Breast epithelium (tissue), 3 donors: Measurements from ENCODE around the gene PRSS33.

ENCODE experiments used
- POLR2A ChIP-seq: fragments of 450-650 bp; IDR thresholded peaks from one replicate; pipeline ENCODE4 v1.6.1; 2016; ENCODE audit warnings: antibody characterized with exemption, mild to moderate bottlenecking, moderate library complexity
- TF ChIP-seq, protein P1 (sequence below), 3 donors: fragments of 450-650 bp; IDR thresholded peaks; one replicate each; pipeline ENCODE4 v1.5.1; 2016 to 2017; ENCODE audit warnings: antibody characterized with exemption in 3 of 3, mild to moderate bottlenecking in 3 of 3, moderate library complexity in 3 of 3

DNA sequence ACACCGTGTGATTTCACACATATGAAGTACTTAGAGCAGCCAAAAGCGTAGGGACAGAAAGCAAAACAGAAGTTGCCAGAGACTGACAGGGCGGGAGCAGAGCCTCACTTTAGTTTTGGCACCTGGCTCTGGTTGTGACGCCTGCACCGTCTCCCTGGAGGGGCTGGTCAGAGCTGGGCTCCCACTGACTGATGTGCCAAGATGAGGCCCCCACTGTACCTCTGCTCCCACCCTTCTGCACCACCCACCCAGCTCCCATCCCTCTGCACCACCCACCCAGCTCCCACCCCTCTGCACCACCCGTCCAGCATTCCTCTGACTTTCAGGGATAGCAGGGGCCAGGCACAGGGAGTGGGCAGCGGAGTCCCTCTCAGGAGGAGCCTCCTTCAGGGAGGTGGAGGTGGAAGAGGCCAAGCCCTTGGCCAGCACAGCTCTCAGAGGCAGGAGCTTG is 26.4 kb upstream of the PRSS33 start:
- TF ChIP-seq POLR2A = no peak
- TF ChIP-seq, protein P1, sequence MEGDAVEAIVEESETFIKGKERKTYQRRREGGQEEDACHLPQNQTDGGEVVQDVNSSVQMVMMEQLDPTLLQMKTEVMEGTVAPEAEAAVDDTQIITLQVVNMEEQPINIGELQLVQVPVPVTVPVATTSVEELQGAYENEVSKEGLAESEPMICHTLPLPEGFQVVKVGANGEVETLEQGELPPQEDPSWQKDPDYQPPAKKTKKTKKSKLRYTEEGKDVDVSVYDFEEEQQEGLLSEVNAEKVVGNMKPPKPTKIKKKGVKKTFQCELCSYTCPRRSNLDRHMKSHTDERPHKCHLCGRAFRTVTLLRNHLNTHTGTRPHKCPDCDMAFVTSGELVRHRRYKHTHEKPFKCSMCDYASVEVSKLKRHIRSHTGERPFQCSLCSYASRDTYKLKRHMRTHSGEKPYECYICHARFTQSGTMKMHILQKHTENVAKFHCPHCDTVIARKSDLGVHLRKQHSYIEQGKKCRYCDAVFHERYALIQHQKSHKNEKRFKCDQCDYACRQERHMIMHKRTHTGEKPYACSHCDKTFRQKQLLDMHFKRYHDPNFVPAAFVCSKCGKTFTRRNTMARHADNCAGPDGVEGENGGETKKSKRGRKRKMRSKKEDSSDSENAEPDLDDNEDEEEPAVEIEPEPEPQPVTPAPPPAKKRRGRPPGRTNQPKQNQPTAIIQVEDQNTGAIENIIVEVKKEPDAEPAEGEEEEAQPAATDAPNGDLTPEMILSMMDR (IDR thresholded peaks at IDR 0.05) = no peak
